Liver (tissue), 9 donors: ENCODE results near the gene ACACA. TPM values are rescaled to one million over a fixed set of nuclear protein-coding genes. Genes with fewer than 3 reads are reported as not detected.
A peak's percentile ranks its signal among the peaks of the same experiment; 100 is the strongest.

Source experiments
- DNase-seq: peaks from one replicate; pipeline ENCODE4 v3.0.0-alpha.2; 2017; ENCODE audit warnings: low spot score
- H3K27ac ChIP-seq, 2 donors: one replicate each; pipeline ENCODE4 v1.7.0; 2013; ENCODE audit warnings: inconsistent platforms in 2 of 2, low read length in 2 of 2, control low read depth in 1 of 2, low read depth in 1 of 2, mild to moderate bottlenecking in 1 of 2
- H3K27me3 ChIP-seq, 4 donors: one replicate each; pipeline versions ENCODE4 v1.6.1 to v1.7.0; 2013; ENCODE audit warnings: low read length in 3 of 4, inconsistent platforms in 1 of 4, mild to moderate bottlenecking in 1 of 4, moderate library complexity in 1 of 4; ENCODE audit not compliant: control insufficient read depth in 4 of 4, insufficient read depth in 4 of 4
- H3K36me3 ChIP-seq, 4 donors: one replicate each; pipeline versions ENCODE4 v1.6.1 to v1.7.0; 2013; ENCODE audit warnings: low read length in 3 of 4, mild to moderate bottlenecking in 3 of 4, low read depth in 1 of 4, moderate library complexity in 1 of 4; ENCODE audit not compliant: control insufficient read depth in 4 of 4, insufficient read depth in 3 of 4
- H3K4me1 ChIP-seq, 4 donors: one replicate each; pipeline versions ENCODE4 v1.6.1 to v1.7.0; 2013; ENCODE audit warnings: low read length in 3 of 4, mild to moderate bottlenecking in 3 of 4, moderate library complexity in 1 of 4; ENCODE audit not compliant: control insufficient read depth in 4 of 4, insufficient read depth in 4 of 4
- H3K4me3 ChIP-seq, 3 donors: one replicate each; pipeline versions ENCODE4 v1.6.1 to v1.7.0; 2013; ENCODE audit warnings: low read length in 3 of 3, control low read depth in 1 of 3, low read depth in 1 of 3, mild to moderate bottlenecking in 1 of 3
- H3K9ac ChIP-seq, 2 donors: one replicate each; pipeline ENCODE4 v1.7.0; 2013; ENCODE audit warnings: low read length in 2 of 2, mild to moderate bottlenecking in 2 of 2, moderate library complexity in 2 of 2, control low read depth in 1 of 2, low read depth in 1 of 2
- H3K9me3 ChIP-seq, 4 donors: one replicate each; pipeline versions ENCODE4 v1.6.1 to v1.7.0; 2013; ENCODE audit warnings: low read length in 3 of 4; ENCODE audit not compliant: control insufficient read depth in 4 of 4
- EGR1 ChIP-seq, 2 donors: IDR thresholded peaks; 2 replicates each; pipeline ENCODE4 v1.6.1; 2016 to 2018; ENCODE audit warnings: antibody characterized with exemption in 2 of 2, low read depth in 2 of 2
- FOXA1 ChIP-seq: IDR thresholded peaks from 2 replicates; pipeline ENCODE4 v1.6.1; 2016; ENCODE audit warnings: antibody characterized with exemption
- FOXA2 ChIP-seq: IDR thresholded peaks from 2 replicates; pipeline ENCODE4 v1.6.1; 2016; ENCODE audit warnings: antibody characterized with exemption
- GABPA ChIP-seq, 2 donors: IDR thresholded peaks in 1 of 2; conservative IDR thresholded peaks in 1 of 2; 2 replicates each; pipeline ENCODE4 v1.6.1; 2016; ENCODE audit warnings: antibody characterized with exemption in 2 of 2, mild to moderate bottlenecking in 1 of 2, moderate library complexity in 1 of 2
- HNF4A ChIP-seq, 2 donors: conservative IDR thresholded peaks; 2 replicates each; pipeline ENCODE4 v1.6.1; 2016; ENCODE audit warnings: antibody characterized with exemption in 2 of 2, mild to moderate bottlenecking in 2 of 2
- HNF4G ChIP-seq: IDR thresholded peaks from 2 replicates; pipeline ENCODE4 v1.6.1; 2016; ENCODE audit warnings: antibody characterized with exemption
- JUND ChIP-seq, 2 donors: IDR thresholded peaks; 2 replicates each; pipeline ENCODE4 v1.6.1; 2016; ENCODE audit warnings: antibody characterized with exemption in 2 of 2
- NR2F2 ChIP-seq: IDR thresholded peaks from 2 replicates; pipeline ENCODE4 v1.6.1; 2016; ENCODE audit warnings: antibody characterized with exemption
- SP1 ChIP-seq: IDR thresholded peaks from 2 replicates; pipeline ENCODE4 v1.6.1; 2018; ENCODE audit warnings: antibody characterized with exemption, mild to moderate bottlenecking
- TAF1 ChIP-seq: conservative IDR thresholded peaks from 2 replicates; pipeline ENCODE4 v1.6.1; 2016; ENCODE audit warnings: antibody characterized with exemption, mild to moderate bottlenecking
- WGBS: extraction: QIAGEN DNeasy Blood & Tissue Kit; methylation state at CpG from one replicate; pipeline ENCODE4 v1.1.7; 2013; 5-methylcytosine and 5-hydroxymethylcytosine counted together
- polyA plus RNA-seq, 2 donors: library from polyadenylated mRNA; stranded (reverse) in 1 of 2; unstranded in 1 of 2; fragments of 200-250 nt in 1 of 2; fragments of >200 nt in 1 of 2; fragmentation: Nextera tagmentation in 1 of 2; extraction: Ambion mirVana in 1 of 2; gene quantifications; one replicate each; pipeline versions ENCODE4 v1.2.1 to v1.2.3, GENCODE V29; 2013 to 2015
- total RNA-seq, 2 donors: library from RNA; depleted of rRNA; stranded (reverse); fragments of >200 nt; gene quantifications; one replicate each; pipeline ENCODE4 v1.2.3, GENCODE V29; 2014
- TF ChIP-seq, protein P1 (sequence below): IDR thresholded peaks from 2 replicates; pipeline ENCODE4 v1.6.1; 2016; ENCODE audit warnings: antibody characterized with exemption
- TF ChIP-seq, protein P2 (sequence below): IDR thresholded peaks from 2 replicates; pipeline ENCODE4 v1.6.1; 2016; ENCODE audit warnings: antibody characterized with exemption
- TF ChIP-seq, protein P3 (sequence below): IDR thresholded peaks from 2 replicates; pipeline ENCODE4 v1.6.1; 2016; ENCODE audit warnings: antibody characterized with exemption
- donor health status: healthy.
- donor health status: healthy.
- donor health status: healthy.
- donor health status: healthy.
- donor health status: healthy.

ACACA gene
- total and polyA plus RNA-seq, 4 donors = 14.8 to 49.5 (median 31.2) TPM

DNA sequence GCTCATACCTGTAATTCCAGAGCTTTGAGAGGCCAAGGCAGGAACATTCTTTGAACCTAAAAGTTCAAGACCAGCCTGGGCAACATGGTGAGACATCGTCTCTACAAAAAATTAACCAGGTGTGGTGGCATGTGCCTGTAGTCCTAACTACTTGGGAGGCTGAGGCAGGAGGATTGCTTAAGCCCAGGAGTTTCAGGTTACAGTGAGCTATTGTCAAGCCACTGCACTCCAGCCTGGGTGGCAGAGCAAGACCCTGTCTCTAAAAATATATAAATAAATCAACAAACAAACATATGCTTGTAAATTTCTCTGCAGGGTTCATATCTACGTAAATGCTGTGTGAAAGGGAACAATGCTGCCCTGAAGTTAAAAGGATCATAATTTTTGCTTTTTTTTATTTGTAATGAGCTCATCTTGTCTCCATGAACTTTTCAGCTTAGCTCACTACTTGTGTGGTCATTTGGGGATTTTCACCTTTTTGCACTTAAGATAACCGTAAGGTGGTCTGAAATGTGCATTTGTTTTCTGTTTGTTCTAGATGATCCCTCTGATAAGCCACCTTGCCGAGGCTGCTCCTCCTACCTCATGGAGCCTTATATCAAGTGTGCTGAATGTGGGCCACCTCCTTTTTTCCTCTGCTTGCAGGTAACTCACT lies 16.5 kb upstream of the ACACA start:
- 74% methylated on average over 4 of the region's 4 CpGs for WGBS
- TF ChIP-seq, protein P1, sequence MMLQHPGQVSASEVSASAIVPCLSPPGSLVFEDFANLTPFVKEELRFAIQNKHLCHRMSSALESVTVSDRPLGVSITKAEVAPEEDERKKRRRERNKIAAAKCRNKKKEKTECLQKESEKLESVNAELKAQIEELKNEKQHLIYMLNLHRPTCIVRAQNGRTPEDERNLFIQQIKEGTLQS = no peak
- TF ChIP-seq TAF1 (no peak), FOXA2 (no peak), EGR1 (IDR thresholded peaks at IDR 0.05; ENCODE audit: low read depth in 2 of 2) (no peak)
- TF ChIP-seq, protein P2, sequence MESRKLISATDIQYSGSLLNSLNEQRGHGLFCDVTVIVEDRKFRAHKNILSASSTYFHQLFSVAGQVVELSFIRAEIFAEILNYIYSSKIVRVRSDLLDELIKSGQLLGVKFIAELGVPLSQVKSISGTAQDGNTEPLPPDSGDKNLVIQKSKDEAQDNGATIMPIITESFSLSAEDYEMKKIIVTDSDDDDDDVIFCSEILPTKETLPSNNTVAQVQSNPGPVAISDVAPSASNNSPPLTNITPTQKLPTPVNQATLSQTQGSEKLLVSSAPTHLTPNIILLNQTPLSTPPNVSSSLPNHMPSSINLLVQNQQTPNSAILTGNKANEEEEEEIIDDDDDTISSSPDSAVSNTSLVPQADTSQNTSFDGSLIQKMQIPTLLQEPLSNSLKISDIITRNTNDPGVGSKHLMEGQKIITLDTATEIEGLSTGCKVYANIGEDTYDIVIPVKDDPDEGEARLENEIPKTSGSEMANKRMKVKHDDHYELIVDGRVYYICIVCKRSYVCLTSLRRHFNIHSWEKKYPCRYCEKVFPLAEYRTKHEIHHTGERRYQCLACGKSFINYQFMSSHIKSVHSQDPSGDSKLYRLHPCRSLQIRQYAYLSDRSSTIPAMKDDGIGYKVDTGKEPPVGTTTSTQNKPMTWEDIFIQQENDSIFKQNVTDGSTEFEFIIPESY = no peak
- H3K9ac ChIP-seq = no peak overlapping the region
- no peak for DNase-seq
- peaks cover 4 to 48% (median 34%) of the 10 kb centered on the region in 4 donors for H3K36me3 ChIP-seq
- no peak overlapping the region for H3K27ac ChIP-seq
- H3K9me3 ChIP-seq = no peaks in the 10 kb centered on the region
- no peaks in the 10 kb centered on the region for H3K27me3 ChIP-seq
- H3K4me1 ChIP-seq = no peaks in the 10 kb centered on the region
- H3K4me3 ChIP-seq = no peak overlapping the region

DNA sequence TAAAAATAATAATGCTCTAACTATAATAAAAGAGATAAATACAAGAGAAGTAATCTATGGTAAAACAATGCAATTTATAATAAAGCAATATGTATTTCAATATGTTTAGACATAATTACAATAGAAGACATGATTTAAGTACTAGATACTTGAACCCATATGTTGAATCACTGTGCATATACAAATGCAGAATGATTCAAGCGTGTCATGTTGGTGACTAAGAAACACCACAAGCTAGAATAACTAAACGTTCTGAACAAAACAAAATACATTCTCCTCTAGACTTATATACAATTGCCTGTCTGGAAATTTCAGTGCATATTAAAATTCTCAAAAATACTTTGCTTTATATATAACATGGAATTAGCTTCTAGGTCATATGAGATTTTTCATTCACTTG lies 11.2 kb upstream of the ACACA start:
- no peak overlapping the region for H3K27ac ChIP-seq
- no peak for DNase-seq
- TF ChIP-seq JUND (IDR thresholded peaks at IDR 0.05) = no peak
- TF ChIP-seq GABPA (IDR thresholded peaks at IDR 0.05 in 1 of 2, conservative IDR thresholded peaks at IDR 0.05 in 1 of 2) = no peak
- TF ChIP-seq, protein P1 = no peak
- no peak for TF ChIP-seq FOXA2
- TF ChIP-seq HNF4G = no peak
- no peak for TF ChIP-seq HNF4A (conservative IDR thresholded peaks at IDR 0.05)
- TF ChIP-seq FOXA1 = no peak
- TF ChIP-seq, protein P3, sequence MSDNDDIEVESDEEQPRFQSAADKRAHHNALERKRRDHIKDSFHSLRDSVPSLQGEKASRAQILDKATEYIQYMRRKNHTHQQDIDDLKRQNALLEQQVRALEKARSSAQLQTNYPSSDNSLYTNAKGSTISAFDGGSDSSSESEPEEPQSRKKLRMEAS = no peak
- no peak for TF ChIP-seq NR2F2
- TF ChIP-seq SP1 = no peak
- no peak for TF ChIP-seq EGR1 (IDR thresholded peaks at IDR 0.05; ENCODE audit: low read depth in 2 of 2)
- TF ChIP-seq, protein P2 = no peak
- no peak for TF ChIP-seq TAF1
- no peaks in the 10 kb centered on the region for H3K4me1 ChIP-seq
- H3K4me3 ChIP-seq = no peak overlapping the region
- peaks cover 2 to 19% (median 12%) of the 10 kb centered on the region in 4 donors for H3K36me3 ChIP-seq
- no peaks in the 10 kb centered on the region for H3K27me3 ChIP-seq
- peak overlapping the region in 1 of 2 donors; percentile 20 for H3K9ac ChIP-seq
- WGBS = 94% methylated on average over 2 of the region's 2 CpGs
- no peaks in the 10 kb centered on the region for H3K9me3 ChIP-seq
